HTERT RPE-1 (cell line): ENCODE results near the gene ZNF205.
"Not testable (repeated sequence)": the region's sequence is repeated elsewhere in the genome, so short reads cannot be mapped to it uniquely, and the experiment has no call there.

Source experiments
- in situ Hi-C: fragments of 300-500 bp; cut with MboI; formaldehyde crosslinking; loops from 4 replicates; pipeline ENCODE4 v1.14.3; 2020; ENCODE audit warnings: low sequenced_read_pairs

Gene ZNF205

GRCh38 chr16:3112058-3112880, at the start of gene ZNF205:
ZNF205 (plus strand) TSS chr16:3112586; CDS start chr16:3113431, 845 bp downstream.
- in situ Hi-C loops: no loop called here

GRCh38 chr16:3063625-3064386, 48.6 kb upstream of the ZNF205 start:
- in situ Hi-C loops: no loop called here

GRCh38 chr16:3065069-3065741, 47.2 kb upstream of the ZNF205 start, which contains the start of gene IL32:
IL32 (plus strand) TSS chr16:3065640; CDS start chr16:3065812, 172 bp downstream.
- in situ Hi-C loops: no loop called here

- in situ Hi-C loops: no loop called here
These were observed 46.5 kb upstream of the ZNF205 start for GRCh38 chr16:3065742-3066439.

- in situ Hi-C loops: no loop called here
These were observed 46.0 kb upstream of the ZNF205 start for GRCh38 chr16:3066440-3066748.

GRCh38 chr16:3068487-3068886, 43.9 kb upstream of the ZNF205 start:
- in situ Hi-C loops: no loop called here

GRCh38 chr16:3069146-3069545, 43.2 kb upstream of the ZNF205 start:
- in situ Hi-C loops: not testable (repeated sequence)

- in situ Hi-C loops: no loop called here
These were observed 41.7 kb upstream of the ZNF205 start for GRCh38 chr16:3070608-3071111.

GRCh38 chr16:3071655-3072054, 40.7 kb upstream of the ZNF205 start:
- in situ Hi-C loops: no loop called here

GRCh38 chr16:3072148-3072547, 40.2 kb upstream of the ZNF205 start:
- in situ Hi-C loops: not testable (repeated sequence)

- in situ Hi-C loops: not testable (repeated sequence)
These were observed 39.7 kb upstream of the ZNF205 start for GRCh38 chr16:3072576-3073263.

GRCh38 chr16:3073448-3073847, 38.9 kb upstream of the ZNF205 start:
- in situ Hi-C loops: no loop called here

GRCh38 chr16:3074860-3075522, 37.4 kb upstream of the ZNF205 start:
- in situ Hi-C loops: no loop called here

GRCh38 chr16:3075523-3075915, 36.9 kb upstream of the ZNF205 start:
- in situ Hi-C loops: no loop called here

GRCh38 chr16:3075946-3076345, 36.4 kb upstream of the ZNF205 start:
- in situ Hi-C loops: not testable (repeated sequence)

GRCh38 chr16:3076577-3076976, 35.8 kb upstream of the ZNF205 start:
- in situ Hi-C loops: no loop called here

GRCh38 chr16:3080024-3080423, 32.4 kb upstream of the ZNF205 start:
- in situ Hi-C loops: no loop called here

- in situ Hi-C loops: not testable (repeated sequence)
These were observed 30.4 kb upstream of the ZNF205 start for GRCh38 chr16:3081957-3082356.

- in situ Hi-C loops: not testable (repeated sequence)
These were observed 29.0 kb upstream of the ZNF205 start for GRCh38 chr16:3083408-3083807.

- in situ Hi-C loops: no loop called here
These were observed 27.9 kb upstream of the ZNF205 start for GRCh38 chr16:3084491-3084890.
